ENCODE measurements around the gene KDM8. TPM values are rescaled to one million over a fixed set of nuclear protein-coding genes. Genes with fewer than 3 reads are reported as not detected.
"Not testable (repeated sequence)": the region's sequence is repeated elsewhere in the genome, so short reads cannot be mapped to it uniquely, and the experiment has no call there.

Gene KDM8
- polyA plus RNA-seq, 4 donors = 6.7 to 9.9 (median 8.7) TPM

DNA sequence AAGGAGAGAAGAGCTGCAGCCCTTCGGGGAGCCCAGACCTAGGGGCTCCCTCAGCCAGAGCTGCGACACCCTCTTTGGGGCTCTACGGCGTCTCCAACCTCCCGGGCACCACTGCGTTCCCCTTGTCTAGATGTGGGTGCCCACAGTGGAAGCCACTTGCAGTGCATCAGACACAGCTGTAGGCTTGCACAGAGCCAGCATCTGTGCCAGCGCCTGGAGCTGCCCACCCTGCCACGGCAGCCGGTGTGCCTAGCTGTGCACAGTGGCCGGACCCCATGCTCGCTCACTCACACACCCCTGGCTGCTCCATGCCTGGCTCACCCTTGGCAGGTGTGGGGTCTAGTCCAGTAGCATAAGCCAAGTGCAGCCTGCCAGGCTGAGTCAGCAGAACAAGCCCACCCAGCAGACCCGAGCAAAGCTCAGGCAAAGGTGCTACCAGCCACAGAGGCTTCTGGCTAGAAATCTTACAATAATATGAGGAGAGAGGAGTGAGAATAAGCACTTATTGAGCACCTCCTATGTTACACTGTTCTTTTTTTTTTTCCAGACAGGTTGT is 12.9 kb upstream of the KDM8 start:
- DNase-seq (ENCODE audit: low read depth in 4 of 4, low spot score in 3 of 4) = no peak

- DNase-seq (ENCODE audit: low read depth in 4 of 4, low spot score in 3 of 4) = no peak
Observed at GRCh38 chr16:27191352-27191924, 11.9 kb upstream of the KDM8 start.

DNA sequence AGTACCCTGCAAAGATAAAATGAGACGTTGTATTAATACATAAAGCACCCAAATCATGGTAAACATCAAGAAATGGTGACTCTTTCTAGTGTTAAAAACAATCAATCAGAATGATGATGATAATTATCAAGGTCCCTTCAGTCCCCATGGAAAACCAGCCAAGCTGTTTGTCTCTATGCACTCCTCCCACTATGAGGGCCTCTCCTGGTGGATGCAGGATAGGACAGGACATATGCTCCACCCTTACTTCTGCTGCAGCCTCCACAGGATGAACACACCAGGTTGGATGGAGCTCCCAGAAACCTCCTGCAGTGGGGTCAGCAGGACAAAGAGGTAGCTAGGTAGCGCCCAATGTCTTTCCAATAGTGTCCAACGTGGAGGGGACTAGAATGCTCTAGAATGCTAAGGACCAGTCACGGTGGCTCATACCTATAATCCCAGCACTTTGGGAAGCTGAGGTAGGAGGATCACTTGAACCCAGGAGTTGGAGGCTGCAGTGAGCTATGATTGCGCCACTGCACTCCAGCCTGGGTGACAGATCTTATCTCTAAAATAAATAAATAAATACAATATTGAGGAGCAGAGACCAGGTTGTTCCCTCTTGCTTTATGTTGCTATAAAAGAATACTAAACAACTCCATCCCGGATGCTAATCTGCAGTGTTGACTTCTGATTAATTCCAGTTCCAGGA is 9.9 kb upstream of the KDM8 start:
- no peak for DNase-seq (ENCODE audit: low read depth in 4 of 4, low spot score in 3 of 4)

DNA sequence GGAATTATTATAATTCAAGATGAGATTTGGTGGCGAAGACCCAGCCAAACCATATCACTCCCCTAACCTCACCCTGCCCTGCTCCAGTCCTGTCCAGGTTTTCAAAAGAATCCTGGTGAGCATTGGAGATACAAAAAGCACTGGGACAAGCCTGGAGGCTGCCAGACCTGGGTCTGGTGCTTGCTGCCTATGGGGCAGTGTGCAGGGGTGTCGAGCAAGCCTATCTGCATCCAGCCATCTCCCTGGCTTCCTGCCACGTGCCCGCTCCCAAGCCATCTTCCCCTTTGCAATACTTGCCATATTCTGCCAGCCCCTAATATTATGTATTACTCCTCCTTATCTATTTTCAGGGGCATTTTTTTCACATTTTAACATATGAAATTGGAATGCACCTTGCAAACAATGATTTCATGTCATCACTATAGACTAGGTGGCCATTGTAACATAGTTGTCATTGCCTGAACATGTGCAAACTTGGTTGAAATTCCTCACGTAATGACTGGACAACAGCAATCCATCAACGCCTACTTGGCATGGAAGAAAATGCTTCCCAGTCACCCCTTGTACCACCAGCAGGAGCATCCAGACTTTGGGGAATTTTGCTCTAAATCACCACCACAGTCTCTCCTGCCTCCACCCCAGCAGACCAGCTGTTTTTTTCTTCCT is 8.1 kb upstream of the KDM8 start:
- no peak for DNase-seq (ENCODE audit: low read depth in 4 of 4, low spot score in 3 of 4)

GRCh38 chr16:27195941-27196595 is 7.3 kb upstream of the KDM8 start:
- no peak for DNase-seq (ENCODE audit: low read depth in 4 of 4, low spot score in 3 of 4)

DNA sequence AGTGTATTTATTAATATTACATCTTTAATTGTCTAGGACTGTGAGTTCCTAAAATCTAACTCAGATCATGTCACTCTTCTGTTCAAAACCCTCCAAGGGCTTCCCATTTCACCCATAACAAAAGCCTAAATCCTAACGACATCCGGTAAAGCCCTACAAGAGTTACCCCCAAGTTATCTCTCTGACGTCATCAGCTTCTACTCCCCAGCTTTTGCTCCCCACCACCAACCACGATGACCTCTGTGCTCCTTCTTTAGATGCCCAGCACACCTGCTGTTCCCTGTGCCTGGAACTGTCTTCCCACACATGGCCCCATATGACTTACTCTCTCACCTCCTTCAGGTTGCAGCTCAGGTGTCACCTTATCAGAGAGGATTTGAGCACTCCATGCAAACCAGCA is 6.3 kb upstream of the KDM8 start:
- DNase-seq (ENCODE audit: low read depth in 4 of 4, low spot score in 3 of 4) = no peak

DNA sequence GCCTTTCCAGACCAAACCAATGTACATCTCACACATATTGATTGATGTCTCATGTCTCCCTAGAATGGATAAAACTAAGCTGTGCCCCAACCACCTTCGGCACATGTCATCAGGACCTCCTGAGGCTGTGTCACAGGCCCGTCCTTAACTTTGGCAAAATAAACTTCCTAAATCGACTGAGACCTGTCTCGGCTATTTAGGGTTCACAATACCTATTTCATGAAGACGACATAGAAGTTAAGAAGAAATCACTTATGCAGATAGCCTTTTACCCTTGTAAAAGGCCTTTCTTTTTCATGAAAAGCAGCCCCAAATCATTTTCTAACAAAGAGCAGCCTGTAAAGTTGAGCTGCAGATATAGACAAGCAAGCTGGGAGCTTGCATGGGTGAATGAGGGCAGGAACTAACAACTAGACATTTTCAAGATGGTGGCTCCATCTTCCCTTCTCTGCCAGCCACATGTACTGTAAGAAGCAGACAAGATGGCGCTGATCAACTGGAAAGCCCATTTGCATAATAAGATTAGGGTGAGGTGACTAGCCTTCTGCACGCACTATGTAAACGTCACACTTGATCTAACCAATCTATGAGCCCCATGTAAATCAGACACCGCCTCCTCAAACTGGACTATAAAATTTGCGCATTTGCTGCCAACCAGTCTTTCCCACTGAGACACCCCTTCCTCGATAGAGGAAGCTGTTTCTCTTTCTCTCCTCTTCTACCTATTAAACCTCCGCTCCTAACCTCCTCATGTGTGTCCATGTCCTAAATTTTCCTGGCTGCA is 4.7 kb upstream of the KDM8 start:
- DNase-seq (ENCODE audit: low read depth in 4 of 4, low spot score in 3 of 4) = no peak

DNA sequence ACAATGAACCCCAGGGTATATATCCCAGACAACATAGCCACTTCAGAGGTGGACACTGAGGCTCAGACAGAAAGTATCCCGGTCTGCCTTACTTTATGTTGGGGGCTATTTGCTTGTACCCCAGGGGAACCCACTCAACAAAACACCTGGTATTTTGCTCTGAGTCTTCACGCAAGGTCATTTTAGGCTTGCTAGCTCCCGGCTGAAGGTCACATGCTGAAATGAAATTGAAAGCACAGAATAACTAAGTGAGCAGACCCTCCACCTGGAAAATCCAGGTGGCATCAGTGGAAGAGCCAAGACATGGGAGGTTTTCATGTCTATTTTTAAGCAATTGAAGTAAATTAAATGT is 4.1 kb upstream of the KDM8 start:
- DNase-seq (ENCODE audit: low read depth in 4 of 4, low spot score in 3 of 4) = no peak

GRCh38 chr16:27199736-27200135 is 3.6 kb upstream of the KDM8 start:
- DNase-seq (ENCODE audit: low read depth in 4 of 4, low spot score in 3 of 4) = no peak

DNA sequence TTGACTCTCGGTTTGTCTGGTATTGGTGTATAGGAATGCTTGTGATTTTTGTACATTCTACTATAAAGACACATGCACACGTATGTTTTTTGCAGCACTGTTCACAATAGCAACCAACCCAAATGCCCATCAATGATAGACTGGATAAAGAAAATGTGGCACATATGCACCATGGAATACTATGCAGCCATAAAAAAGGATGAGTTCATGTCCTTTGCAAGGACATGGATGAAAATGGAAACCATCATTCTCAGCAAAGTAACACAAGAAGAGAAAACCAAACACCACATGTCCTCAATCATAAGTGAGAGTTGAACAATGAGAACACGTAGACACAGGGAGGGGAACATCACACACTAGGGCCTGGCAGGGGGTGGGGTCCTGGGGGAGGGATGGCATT is 2.4 kb upstream of the KDM8 start:
- DNase-seq (ENCODE audit: low read depth in 4 of 4, low spot score in 3 of 4) = not testable (repeated sequence)

- DNase-seq (ENCODE audit: low read depth in 4 of 4, low spot score in 3 of 4) = peak in 1 of 4 donors; percentile 87
Observed at GRCh38 chr16:27202923-27203506, 311 bp upstream of the KDM8 start.

DNA sequence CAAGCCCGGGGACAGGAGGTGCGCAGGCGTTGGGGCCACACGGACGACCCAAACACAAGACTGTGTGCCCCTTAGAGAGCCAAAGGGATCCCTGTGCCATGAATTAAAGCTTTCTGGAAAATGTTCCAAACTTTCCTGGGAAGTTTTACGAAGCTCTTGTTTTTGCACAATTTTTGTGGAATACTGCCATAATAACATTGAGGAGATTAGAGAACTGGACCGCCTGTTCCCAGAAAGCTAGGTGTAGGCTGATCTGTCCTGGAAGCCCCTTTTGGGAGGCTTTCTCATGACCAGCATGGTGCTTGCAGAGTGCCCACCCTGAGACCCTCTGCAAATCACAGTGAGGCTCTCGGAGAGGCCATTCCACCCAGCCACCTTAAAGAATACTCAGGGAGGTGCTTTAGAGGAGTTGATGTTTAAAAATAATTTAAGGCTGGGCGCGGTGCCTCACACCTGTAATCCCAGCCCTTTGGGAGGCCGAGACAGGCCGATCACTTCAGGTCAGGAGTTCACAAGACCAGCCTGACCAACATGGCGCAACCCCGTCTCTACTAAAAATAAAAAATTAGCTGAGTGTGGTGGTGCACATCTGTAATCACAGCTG is 1.1 kb downstream of the KDM8 start:
- DNase-seq (ENCODE audit: low read depth in 4 of 4, low spot score in 3 of 4) = no peak

GRCh38 chr16:27205423-27206065 is 2.2 kb downstream of the KDM8 start:
- DNase-seq (ENCODE audit: low read depth in 4 of 4, low spot score in 3 of 4) = no peak

DNA sequence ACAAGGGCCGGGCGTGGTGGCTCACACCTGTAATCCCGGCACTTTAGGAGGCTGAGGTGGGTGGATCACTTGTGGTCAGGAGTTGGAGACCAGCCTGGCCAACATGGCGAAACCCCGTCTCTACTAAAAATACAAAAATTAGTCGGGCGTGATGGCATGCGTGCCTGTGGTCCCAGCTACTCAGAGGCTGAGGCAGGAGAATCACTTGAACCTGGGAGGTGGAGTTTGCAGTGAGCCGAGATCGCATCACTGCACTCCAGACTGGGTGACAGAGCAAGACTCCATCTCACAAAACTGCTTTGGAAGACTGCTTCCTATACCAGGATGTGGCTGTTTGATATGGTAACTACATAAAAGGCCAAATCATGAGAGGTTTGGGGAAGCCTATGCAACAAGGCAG is 3.8 kb downstream of the KDM8 start:
- DNase-seq (ENCODE audit: low read depth in 4 of 4, low spot score in 3 of 4) = not testable (repeated sequence)

GRCh38 chr16:27208081-27208680 is 4.9 kb downstream of the KDM8 start:
- no peak for DNase-seq (ENCODE audit: low read depth in 4 of 4, low spot score in 3 of 4)

DNA sequence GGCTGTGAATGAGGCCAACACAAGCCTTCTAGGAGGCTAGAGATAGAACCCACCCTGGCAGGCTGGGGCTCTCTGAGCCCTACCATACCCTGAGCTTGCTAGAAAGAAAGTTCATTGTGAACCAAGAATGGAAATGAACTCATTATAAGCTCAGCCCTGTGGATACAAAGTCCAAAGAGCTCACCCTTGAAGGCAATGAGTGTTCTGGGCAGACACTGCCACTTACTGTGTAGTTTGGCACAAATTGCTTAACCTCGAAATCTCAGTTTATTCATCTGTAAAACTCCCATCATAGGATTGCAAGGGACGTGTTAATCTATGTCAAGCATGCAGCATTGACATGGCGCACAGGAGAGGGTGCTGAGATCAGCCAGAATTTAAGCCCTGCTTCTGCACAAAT is 5.5 kb downstream of the KDM8 start:
- no peak for DNase-seq (ENCODE audit: low read depth in 4 of 4, low spot score in 3 of 4)

DNA sequence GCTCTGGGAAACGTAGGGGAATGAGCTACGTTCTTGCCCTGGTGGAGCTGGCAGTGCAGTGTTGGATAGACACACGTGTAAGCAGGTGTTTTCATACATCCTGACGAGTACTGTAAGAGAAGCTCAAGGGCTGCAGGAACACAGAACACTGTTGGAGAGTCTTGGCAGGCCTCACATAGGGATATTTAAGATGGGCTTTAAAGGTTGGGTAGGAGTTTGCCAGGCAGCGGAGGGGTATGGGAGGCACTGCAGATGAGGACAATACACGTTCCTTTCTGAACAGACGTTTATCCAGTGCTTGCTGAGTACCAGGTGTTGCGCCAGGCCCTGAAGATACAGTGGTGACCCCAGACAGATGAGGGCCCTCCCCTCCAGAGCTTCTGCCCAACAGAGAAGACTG is 6.3 kb downstream of the KDM8 start:
- DNase-seq (ENCODE audit: low read depth in 4 of 4, low spot score in 3 of 4) = no peak

- no peak for DNase-seq (ENCODE audit: low read depth in 4 of 4, low spot score in 3 of 4)
Observed at GRCh38 chr16:27210174-27210573, 6.8 kb downstream of the KDM8 start.

GRCh38 chr16:27211026-27211425 is 7.7 kb downstream of the KDM8 start:
- no peak for DNase-seq (ENCODE audit: low read depth in 4 of 4, low spot score in 3 of 4)
